WTC11 (cell line): ENCODE data around the gene GRM7. TPM values are rescaled to one million over a fixed set of nuclear protein-coding genes. Genes with fewer than 3 reads are reported as not detected.

Experiments
- ATAC-seq: fragments of 200-7000 bp; cut with Tn5 transposase; 2 replicates; pipeline ENCODE4 v1.10.0; 2021; ENCODE audit warnings: mild to moderate bottlenecking, moderate library complexity
- CTCF ChIA-PET: fragments of 300-600 bp; sonication (Branson Sonifier 250); formaldehyde crosslinking; loops from one replicate; lab custom pipeline; 2021; ENCODE audit warnings: antibody characterized with exemption; lab: Charles Lee
- POLR2A ChIA-PET: fragments of 350-600 bp; sonication (Branson Sonifier 250); formaldehyde crosslinking; loops from one replicate; lab custom pipeline; 2021; ENCODE audit warnings: antibody characterized with exemption; lab: Charles Lee
- DNase-seq: peaks from one replicate; pipeline ENCODE4 v3.0.0; 2021; ENCODE audit warnings: low spot score
- H3K27ac Mint-ChIP-seq: 2 replicates; pipeline ENCODE4 v1.8.0; 2021; ENCODE audit warnings: mixed read lengths
- H3K27me3 Mint-ChIP-seq: 2 replicates; pipeline ENCODE4 v1.8.0; 2021; ENCODE audit warnings: low read depth, mild to moderate bottlenecking, moderate library complexity, mixed read lengths
- H3K36me3 Mint-ChIP-seq: 2 replicates; pipeline ENCODE4 v1.8.0; 2021; ENCODE audit warnings: mixed read lengths
- H3K4me1 Mint-ChIP-seq: 2 replicates; pipeline ENCODE4 v1.8.0; 2022; ENCODE audit warnings: mixed read lengths
- H3K4me3 Mint-ChIP-seq: 2 replicates; pipeline ENCODE4 v1.8.0; 2021; ENCODE audit warnings: mild to moderate bottlenecking, moderate library complexity, mixed read lengths
- H3K9me3 Mint-ChIP-seq: 2 replicates; pipeline ENCODE4 v1.8.0; 2021; ENCODE audit warnings: mixed read lengths
- ATF1 ChIP-seq: sonication (generic); formaldehyde crosslinking; IDR thresholded peaks from 2 replicates; pipeline ENCODE4 v1.8.1; 2023; ENCODE audit warnings: mild to moderate bottlenecking, moderate library complexity, missing genetic modification reagents
- CBFB ChIP-seq: sonication (generic); formaldehyde crosslinking; IDR thresholded peaks from 2 replicates; pipeline ENCODE4 v1.8.1; 2022; ENCODE audit warnings: mild to moderate bottlenecking, low read depth, missing genetic modification reagents
- CREM ChIP-seq: sonication (generic); formaldehyde crosslinking; IDR thresholded peaks from 2 replicates; pipeline ENCODE4 v1.8.1; 2022; ENCODE audit warnings: mild to moderate bottlenecking, missing genetic modification reagents, moderate library complexity
- ESRRA ChIP-seq: sonication (generic); formaldehyde crosslinking; IDR thresholded peaks from 2 replicates; pipeline ENCODE4 v1.8.1; 2022; ENCODE audit warnings: mild to moderate bottlenecking, missing genetic modification reagents, borderline replicate concordance
- GABPB1 ChIP-seq: sonication (generic); formaldehyde crosslinking; IDR thresholded peaks from 2 replicates; pipeline ENCODE4 v1.8.1; 2023; ENCODE audit warnings: mild to moderate bottlenecking, missing genetic modification reagents
- IRF2 ChIP-seq: sonication (generic); formaldehyde crosslinking; IDR thresholded peaks from 2 replicates; pipeline ENCODE4 v1.8.0; 2022; ENCODE audit warnings: low read depth, missing genetic modification reagents, borderline replicate concordance
- OVOL2 ChIP-seq: fragments of 250-450 bp; sonication (Bioruptor Pico); IDR thresholded peaks from 2 replicates; pipeline ENCODE4 v1.9.0; 2021; ENCODE audit warnings: mild to moderate bottlenecking, borderline replicate concordance
- RELA ChIP-seq: sonication (generic); formaldehyde crosslinking; IDR thresholded peaks from 2 replicates; pipeline ENCODE4 v1.8.1; 2022; ENCODE audit warnings: missing genetic modification reagents, mild to moderate bottlenecking, borderline replicate concordance
- TEAD4 ChIP-seq: sonication (generic); formaldehyde crosslinking; IDR thresholded peaks from 2 replicates; pipeline ENCODE4 v1.8.0; 2022; ENCODE audit warnings: mild to moderate bottlenecking, missing genetic modification reagents
- ZNF121 ChIP-seq: sonication (generic); formaldehyde crosslinking; IDR thresholded peaks from 2 replicates; pipeline ENCODE4 v1.8.0; 2023; ENCODE audit warnings: missing genetic modification reagents
- ZNF219 ChIP-seq: sonication (generic); formaldehyde crosslinking; IDR thresholded peaks from 2 replicates; pipeline ENCODE4 v1.8.0; 2023; ENCODE audit warnings: missing genetic modification reagents, mild to moderate bottlenecking, borderline replicate concordance
- ZNF263 ChIP-seq: sonication (generic); formaldehyde crosslinking; IDR thresholded peaks from 2 replicates; pipeline ENCODE4 v1.8.1; 2022; ENCODE audit warnings: low read depth, mild to moderate bottlenecking, moderate library complexity, missing genetic modification reagents
- ZNF416 ChIP-seq: fragments of 250-450 bp; sonication (Bioruptor Pico); IDR thresholded peaks from 2 replicates; pipeline ENCODE4 v1.9.0; 2021; ENCODE audit warnings: mild to moderate bottlenecking, inconsistent platforms
- total RNA-seq: library from RNA; stranded (reverse); gene quantifications from 3 replicates; pipeline ENCODE4 v1.2.3, GENCODE V29; 2021
- TF ChIP-seq, protein P1 (sequence below): fragments of 250-450 bp; sonication (Bioruptor Pico); conservative IDR thresholded peaks from 2 replicates; pipeline ENCODE4 v1.9.0; 2021; ENCODE audit warnings: mild to moderate bottlenecking
- TF ChIP-seq, protein P2 (sequence below): sonication (generic); formaldehyde crosslinking; IDR thresholded peaks from 2 replicates; pipeline ENCODE4 v1.8.1; 2023; ENCODE audit warnings: mild to moderate bottlenecking, missing genetic modification reagents, moderate library complexity
- TF ChIP-seq, protein P3 (sequence below): sonication (generic); formaldehyde crosslinking; IDR thresholded peaks from 2 replicates; pipeline ENCODE4 v1.8.1; 2023; ENCODE audit warnings: mild to moderate bottlenecking, missing genetic modification reagents, moderate library complexity
- TF ChIP-seq, protein P4 (sequence below): fragments of 250-450 bp; sonication (Bioruptor Pico); IDR thresholded peaks from 2 replicates; pipeline ENCODE4 v1.9.0; 2021; ENCODE audit warnings: moderate library complexity, mild to moderate bottlenecking, inconsistent platforms, borderline replicate concordance
- TF ChIP-seq, protein P5 (sequence below): fragments of 250-450 bp; sonication (Bioruptor Pico); IDR thresholded peaks from 2 replicates; pipeline ENCODE4 v1.8.0; 2021; ENCODE audit warnings: mild to moderate bottlenecking
- TF ChIP-seq, protein P6 (sequence below): sonication (generic); formaldehyde crosslinking; IDR thresholded peaks from 2 replicates; pipeline ENCODE4 v1.8.1; 2022; ENCODE audit warnings: mild to moderate bottlenecking, moderate library complexity, missing genetic modification reagents

GRM7 gene
- total RNA-seq, 1 experiment from 2014 or later, result 0.42 TPM

DNA sequence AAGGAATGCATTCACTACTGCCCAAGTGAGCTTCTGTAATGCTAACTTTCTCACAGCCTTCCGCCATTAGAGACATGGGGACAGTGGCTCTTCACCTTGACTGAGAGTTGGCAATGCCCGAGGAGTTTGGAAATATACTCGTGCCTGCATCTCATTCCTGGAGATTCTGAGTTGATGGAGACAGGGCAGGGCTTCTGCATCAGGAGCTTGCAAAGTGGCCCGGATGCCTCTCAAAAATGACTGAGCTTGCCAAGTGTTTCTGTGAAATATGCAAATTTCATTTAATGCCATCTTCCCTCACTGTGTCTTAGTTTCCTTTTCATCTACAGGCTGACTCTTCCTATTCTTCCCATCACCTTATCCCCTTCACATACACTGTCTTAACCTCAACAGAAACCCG is 346.2 kb downstream of the GRM7 start (continued):
- TF ChIP-seq, protein P1, sequence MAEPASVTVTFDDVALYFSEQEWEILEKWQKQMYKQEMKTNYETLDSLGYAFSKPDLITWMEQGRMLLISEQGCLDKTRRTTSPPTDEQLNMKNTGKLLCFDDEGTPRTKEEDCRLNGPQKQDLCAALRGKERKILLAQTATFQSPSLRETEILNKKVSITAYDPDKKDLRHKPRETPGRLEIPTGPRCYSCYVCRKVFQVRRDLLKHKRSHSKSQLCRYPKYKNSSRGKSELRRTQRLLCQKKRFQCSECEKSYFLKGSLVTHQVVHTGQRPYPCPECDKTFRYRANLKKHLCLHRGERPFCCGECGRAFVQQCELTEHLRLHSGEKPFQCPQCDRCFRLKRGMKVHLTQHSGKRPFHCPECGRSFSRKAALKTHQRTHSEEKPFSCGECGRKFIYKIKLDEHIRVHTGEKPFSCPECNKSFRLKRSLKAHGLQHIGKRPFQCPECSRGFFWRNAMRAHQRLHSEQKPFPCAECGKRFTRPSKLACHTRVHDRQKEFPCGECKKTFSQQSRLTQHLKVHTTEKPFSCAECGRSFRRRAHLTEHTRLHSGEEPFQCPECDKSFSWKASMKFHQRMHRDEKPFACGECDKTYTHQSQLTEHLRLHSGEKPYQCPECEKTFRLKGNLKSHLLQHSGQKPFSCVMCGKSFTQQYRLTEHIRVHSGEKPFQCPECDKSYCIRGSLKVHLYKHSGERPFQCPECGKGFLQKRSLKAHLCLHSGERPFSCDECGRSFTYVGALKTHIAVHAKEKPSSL (CRISPR knock-in tag), result no peak
- no peak for TF ChIP-seq ZNF219 (CRISPR knock-in tag)
- TF ChIP-seq ATF1 (CRISPR knock-in tag), result no peak
- TF ChIP-seq, protein P2, sequence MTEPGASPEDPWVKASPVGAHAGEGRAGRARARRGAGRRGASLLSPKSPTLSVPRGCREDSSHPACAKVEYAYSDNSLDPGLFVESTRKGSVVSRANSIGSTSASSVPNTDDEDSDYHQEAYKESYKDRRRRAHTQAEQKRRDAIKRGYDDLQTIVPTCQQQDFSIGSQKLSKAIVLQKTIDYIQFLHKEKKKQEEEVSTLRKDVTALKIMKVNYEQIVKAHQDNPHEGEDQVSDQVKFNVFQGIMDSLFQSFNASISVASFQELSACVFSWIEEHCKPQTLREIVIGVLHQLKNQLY (CRISPR knock-in tag), result no peak
- TF ChIP-seq, protein P3, sequence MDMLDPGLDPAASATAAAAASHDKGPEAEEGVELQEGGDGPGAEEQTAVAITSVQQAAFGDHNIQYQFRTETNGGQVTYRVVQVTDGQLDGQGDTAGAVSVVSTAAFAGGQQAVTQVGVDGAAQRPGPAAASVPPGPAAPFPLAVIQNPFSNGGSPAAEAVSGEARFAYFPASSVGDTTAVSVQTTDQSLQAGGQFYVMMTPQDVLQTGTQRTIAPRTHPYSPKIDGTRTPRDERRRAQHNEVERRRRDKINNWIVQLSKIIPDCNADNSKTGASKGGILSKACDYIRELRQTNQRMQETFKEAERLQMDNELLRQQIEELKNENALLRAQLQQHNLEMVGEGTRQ (CRISPR knock-in tag), result no peak
- no peak for TF ChIP-seq CBFB
- no peak for TF ChIP-seq ZNF416

DNA sequence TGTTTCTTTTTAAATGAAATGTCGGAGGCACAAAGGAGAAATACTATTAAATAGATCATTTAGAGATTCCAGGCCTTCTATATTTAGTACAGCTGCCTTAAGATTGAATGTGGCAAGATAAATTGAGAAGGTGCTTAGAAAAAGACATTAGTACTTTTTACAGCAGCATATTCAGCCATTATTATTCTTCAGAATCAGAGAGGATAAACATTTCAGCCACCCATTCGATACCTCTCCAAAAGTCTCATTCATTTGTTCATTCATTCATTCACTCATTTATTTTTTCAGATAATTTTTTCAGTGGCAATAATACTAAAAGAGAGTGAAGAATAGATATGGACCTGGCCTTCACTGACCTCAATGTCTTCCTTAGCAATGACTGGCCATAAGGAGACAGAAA is 347.0 kb downstream of the GRM7 start:
- H3K27ac Mint-ChIP-seq, result no peak overlapping the region
- no peak for TF ChIP-seq CREM
- TF ChIP-seq, protein P4, sequence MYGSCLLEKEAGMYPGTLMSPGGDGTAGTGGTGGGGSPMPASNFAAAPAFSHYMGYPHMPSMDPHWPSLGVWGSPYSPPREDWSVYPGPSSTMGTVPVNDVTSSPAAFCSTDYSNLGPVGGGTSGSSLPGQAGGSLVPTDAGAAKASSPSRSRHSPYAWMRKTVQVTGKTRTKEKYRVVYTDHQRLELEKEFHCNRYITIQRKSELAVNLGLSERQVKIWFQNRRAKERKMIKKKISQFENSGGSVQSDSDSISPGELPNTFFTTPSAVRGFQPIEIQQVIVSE (CRISPR knock-in tag), result no peak
- TF ChIP-seq, protein P5, sequence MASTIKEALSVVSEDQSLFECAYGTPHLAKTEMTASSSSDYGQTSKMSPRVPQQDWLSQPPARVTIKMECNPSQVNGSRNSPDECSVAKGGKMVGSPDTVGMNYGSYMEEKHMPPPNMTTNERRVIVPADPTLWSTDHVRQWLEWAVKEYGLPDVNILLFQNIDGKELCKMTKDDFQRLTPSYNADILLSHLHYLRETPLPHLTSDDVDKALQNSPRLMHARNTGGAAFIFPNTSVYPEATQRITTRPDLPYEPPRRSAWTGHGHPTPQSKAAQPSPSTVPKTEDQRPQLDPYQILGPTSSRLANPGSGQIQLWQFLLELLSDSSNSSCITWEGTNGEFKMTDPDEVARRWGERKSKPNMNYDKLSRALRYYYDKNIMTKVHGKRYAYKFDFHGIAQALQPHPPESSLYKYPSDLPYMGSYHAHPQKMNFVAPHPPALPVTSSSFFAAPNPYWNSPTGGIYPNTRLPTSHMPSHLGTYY (CRISPR knock-in tag), result no peak
- TF ChIP-seq, protein P6, sequence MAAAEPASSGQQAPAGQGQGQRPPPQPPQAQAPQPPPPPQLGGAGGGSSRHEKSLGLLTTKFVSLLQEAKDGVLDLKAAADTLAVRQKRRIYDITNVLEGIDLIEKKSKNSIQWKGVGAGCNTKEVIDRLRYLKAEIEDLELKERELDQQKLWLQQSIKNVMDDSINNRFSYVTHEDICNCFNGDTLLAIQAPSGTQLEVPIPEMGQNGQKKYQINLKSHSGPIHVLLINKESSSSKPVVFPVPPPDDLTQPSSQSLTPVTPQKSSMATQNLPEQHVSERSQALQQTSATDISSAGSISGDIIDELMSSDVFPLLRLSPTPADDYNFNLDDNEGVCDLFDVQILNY (CRISPR knock-in tag), result no peak
- no peak for TF ChIP-seq IRF2 (CRISPR knock-in tag)
- no peak for TF ChIP-seq OVOL2 (CRISPR knock-in tag)
- TF ChIP-seq ZNF121, result no peak
- TF ChIP-seq ZNF263 (CRISPR knock-in tag), result no peak
- TF ChIP-seq, protein P2 (CRISPR knock-in tag), result no peak
- no peak for TF ChIP-seq TEAD4
- TF ChIP-seq RELA, result no peak
- TF ChIP-seq ATF1 (CRISPR knock-in tag), result no peak
- POLR2A ChIA-PET, result no interaction called here
- H3K27me3 Mint-ChIP-seq, result no peaks in the 10 kb centered on the region
- DNase-seq (no peak), ATAC-seq (no peak)
- H3K36me3 Mint-ChIP-seq, result no peaks in the 10 kb centered on the region
- no peak overlapping the region for H3K4me3 Mint-ChIP-seq
- peaks cover 12% of the 10 kb centered on the region for H3K4me1 Mint-ChIP-seq
- H3K9me3 Mint-ChIP-seq, result peaks cover 3% of the 10 kb centered on the region
- CTCF ChIA-PET, result no interaction called here

DNA sequence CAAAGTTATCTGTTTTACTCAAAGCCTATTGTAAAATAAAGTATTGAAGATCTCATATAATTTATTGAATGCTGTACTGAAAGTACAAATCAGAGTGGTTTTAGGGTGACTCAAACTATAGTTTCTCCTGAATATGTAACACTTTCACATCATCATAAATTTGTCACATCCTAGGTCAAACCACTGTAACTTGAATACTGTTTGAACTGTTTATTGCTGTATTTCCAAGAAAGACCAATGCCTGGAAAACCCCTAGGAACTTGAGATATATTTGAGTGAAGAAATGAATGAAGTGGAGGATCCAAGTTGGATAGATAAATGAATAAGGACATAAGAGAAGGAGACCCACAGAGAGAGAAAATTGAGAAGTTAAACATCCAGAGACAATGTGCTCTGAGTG is 348.2 kb downstream of the GRM7 start:
- Mint-ChIP-seq H3K4me1 (peaks cover 18% of the 10 kb centered on the region), H3K4me3 (no peak overlapping the region), H3K9me3 (no peaks in the 10 kb centered on the region), H3K27me3 (no peaks in the 10 kb centered on the region), H3K27ac (no peak overlapping the region), H3K36me3 (no peaks in the 10 kb centered on the region)
- DNase-seq (no peak), ATAC-seq (no peak)
- CTCF ChIA-PET, result no interaction called here
- no peak for TF ChIP-seq ESRRA (CRISPR knock-in tag)
- TF ChIP-seq CREM, result no peak
- TF ChIP-seq, protein P6 (CRISPR knock-in tag), result no peak
- TF ChIP-seq GABPB1 (CRISPR knock-in tag), result no peak
- POLR2A ChIA-PET, result no interaction called here
